Liver (tissue), 3 donors: ENCODE data around the gene XPR1.

Experiments
- GABPA ChIP-seq, 2 donors: IDR thresholded peaks in 1 of 2; conservative IDR thresholded peaks in 1 of 2; 2 replicates each; pipeline ENCODE4 v1.6.1; 2016; ENCODE audit warnings: antibody characterized with exemption in 2 of 2, mild to moderate bottlenecking in 1 of 2, moderate library complexity in 1 of 2
- MAX ChIP-seq: IDR thresholded peaks from 2 replicates; pipeline ENCODE4 v1.6.1; 2016; ENCODE audit warnings: antibody characterized with exemption
- REST ChIP-seq: IDR thresholded peaks from 2 replicates; pipeline ENCODE4 v1.6.1; 2016; ENCODE audit warnings: antibody characterized with exemption, mild to moderate bottlenecking
- RXRA ChIP-seq, 2 donors: IDR thresholded peaks; 2 replicates each; pipeline ENCODE4 v1.6.1; 2017 to 2018; ENCODE audit warnings: antibody characterized with exemption in 2 of 2, mild to moderate bottlenecking in 1 of 2
- TAF1 ChIP-seq: conservative IDR thresholded peaks from 2 replicates; pipeline ENCODE4 v1.6.1; 2016; ENCODE audit warnings: antibody characterized with exemption, mild to moderate bottlenecking
- ZBTB33 ChIP-seq: IDR thresholded peaks from 2 replicates; pipeline ENCODE4 v1.6.1; 2016; ENCODE audit warnings: antibody characterized with exemption
- TF ChIP-seq, protein P1 (sequence below): fragments of 150-350 bp; IDR thresholded peaks from 2 replicates; pipeline ENCODE4 v1.5.1; 2017; ENCODE audit warnings: improper control_type of control experiment, low read depth, low read length; ENCODE audit not compliant: missing input control
- donor health status: healthy.
- donor health status: healthy.

GRCh38 chr1:180925471-180926051, 293.7 kb downstream of the XPR1 start:
- TF ChIP-seq ZBTB33, result no peak
- TF ChIP-seq, protein P1, sequence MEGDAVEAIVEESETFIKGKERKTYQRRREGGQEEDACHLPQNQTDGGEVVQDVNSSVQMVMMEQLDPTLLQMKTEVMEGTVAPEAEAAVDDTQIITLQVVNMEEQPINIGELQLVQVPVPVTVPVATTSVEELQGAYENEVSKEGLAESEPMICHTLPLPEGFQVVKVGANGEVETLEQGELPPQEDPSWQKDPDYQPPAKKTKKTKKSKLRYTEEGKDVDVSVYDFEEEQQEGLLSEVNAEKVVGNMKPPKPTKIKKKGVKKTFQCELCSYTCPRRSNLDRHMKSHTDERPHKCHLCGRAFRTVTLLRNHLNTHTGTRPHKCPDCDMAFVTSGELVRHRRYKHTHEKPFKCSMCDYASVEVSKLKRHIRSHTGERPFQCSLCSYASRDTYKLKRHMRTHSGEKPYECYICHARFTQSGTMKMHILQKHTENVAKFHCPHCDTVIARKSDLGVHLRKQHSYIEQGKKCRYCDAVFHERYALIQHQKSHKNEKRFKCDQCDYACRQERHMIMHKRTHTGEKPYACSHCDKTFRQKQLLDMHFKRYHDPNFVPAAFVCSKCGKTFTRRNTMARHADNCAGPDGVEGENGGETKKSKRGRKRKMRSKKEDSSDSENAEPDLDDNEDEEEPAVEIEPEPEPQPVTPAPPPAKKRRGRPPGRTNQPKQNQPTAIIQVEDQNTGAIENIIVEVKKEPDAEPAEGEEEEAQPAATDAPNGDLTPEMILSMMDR, result no peak
- TF ChIP-seq TAF1, result no peak
- no peak for TF ChIP-seq MAX
- TF ChIP-seq RXRA (IDR thresholded peaks at IDR 0.05), result peak; percentile 50 to 78
- no peak for TF ChIP-seq GABPA (IDR thresholded peaks at IDR 0.05 in 1 of 2, conservative IDR thresholded peaks at IDR 0.05 in 1 of 2)
- no peak for TF ChIP-seq REST
